Stimulated activated CD8-positive, alpha-beta memory T cell treated with anti-CD3 and anti-CD28 coated beads, Interleukin-15, amount 100 ng/mL, for 4 hours (primary cell): ENCODE data around the gene ASIP.

ENCODE experiments used
- DNase-seq, 2 donors: peaks; one replicate each; pipeline ENCODE4 v3.0.0-alpha.2; 2020; ENCODE audit warnings: low read depth in 2 of 2

The ASIP gene

DNA sequence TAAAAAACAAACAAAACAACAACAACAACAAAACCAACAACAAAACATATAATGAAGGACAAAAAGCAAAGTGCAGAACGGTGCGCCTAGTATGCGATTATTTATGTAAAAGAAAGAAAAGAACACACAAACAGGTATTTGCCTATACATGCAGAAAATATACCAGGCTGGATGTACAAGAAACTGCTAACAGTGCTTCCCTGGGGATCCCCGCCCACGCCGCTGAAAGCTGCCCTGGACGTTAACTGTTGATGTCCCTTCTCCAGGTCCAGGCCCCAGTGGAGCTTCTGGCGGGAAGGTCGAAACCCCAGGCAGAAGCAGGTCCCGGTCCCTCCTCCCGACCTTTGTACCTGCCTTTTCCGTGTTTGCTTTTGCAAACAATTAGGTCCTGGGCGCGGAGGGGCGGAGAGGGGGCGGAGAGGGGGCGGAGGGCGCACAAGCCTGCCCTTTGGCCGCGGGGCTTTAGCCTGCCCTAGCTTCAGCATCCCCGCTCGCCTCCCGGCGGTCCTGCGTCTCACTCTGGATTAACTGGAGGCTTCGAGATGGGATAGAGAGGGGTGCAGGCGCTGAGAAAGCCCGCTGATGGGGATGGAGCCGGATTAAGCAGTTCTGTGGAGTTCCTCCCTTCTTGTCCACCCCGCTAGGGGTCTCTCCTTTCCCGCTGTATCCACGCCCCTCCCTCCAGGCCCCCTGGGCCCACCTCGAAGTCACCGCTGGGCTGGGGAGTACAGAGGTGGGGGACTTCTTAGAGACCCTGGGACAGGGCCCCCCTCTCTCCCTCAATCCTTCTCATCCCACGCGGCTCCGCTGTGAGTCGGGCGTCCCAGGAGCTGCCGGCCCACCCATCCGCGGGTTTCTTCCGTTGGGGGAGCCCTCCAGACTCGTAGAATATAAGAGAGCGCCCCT lies 70.1 kb downstream of the ASIP start:
- DNase-seq, result no peak

- no peak for DNase-seq
Measured at GRCh38 chr20:34312024-34312460, 70.8 kb downstream of the ASIP start.

DNA sequence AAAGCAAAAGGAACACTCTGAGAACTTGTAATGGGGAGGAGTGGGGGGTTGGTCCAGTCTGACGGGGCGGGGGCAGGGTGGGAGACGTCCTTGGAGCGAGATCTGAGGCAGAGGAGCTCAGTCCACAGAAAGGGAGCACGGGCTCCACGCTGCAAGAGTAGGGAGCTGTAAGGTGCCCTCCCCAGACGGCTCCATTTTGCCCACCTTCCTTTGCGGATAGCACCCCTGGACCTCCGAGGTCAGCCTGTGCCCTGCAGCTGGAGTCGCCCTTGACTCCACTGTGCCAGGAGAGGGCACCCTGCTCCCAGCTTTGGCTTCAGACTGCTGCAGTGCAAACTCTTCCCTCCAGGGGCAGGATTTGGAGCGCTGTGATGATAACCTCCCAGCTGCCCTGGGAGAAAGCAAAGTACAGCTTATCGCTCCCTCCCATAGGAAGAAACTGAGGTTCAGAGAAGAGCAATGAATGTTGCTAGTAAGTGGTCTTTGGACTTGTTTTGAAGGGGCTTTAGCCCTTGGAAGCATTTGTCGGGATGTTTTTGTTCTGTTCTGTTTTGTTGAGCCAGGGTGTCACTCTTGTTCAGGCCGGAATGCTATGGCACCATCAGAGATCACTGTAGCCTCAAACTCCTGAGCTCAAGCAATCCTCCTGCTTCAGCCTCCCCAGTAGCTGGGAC lies 71.5 kb downstream of the ASIP start:
- DNase-seq, result peak; percentile 61 to 72

GRCh38 chr20:34315236-34315635 lies 74.0 kb downstream of the ASIP start:
- no peak for DNase-seq

DNA sequence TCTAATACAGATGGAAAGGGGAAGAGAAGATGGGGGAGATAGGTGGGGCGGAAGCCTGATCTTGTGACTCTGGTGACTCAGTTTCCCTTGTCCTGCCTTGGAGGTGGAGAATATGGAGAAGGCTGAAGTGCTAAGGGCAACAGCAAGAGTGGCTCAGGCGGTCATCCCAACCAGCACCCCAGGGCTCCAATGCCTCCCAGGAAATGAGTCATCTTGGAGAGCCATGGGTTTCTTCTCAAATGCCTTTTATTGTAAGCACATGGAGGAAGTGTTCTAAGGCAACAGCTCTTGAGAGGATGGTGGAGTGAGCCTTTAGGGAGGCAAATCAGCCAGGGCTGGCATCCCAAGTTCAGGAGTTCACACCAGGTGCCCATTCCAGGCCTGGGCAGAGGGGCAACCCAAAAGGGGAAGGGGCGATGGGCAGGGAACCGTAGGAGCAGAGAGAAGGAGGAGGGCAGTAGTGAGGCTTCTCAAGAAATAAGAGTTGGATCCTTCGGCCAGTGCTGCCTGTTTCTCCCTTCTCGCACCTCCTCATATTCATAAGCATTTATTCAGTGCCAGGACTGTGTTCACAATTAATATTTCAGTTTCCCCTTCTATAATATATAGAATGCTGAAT lies 75.1 kb downstream of the ASIP start:
- DNase-seq, result no peak
